Lower leg skin (tissue), 4 donors: Measurements from ENCODE around the gene SLIT3. TPM values are rescaled to one million over a fixed set of nuclear protein-coding genes. Genes with fewer than 3 reads are reported as not detected.

Source experiments
- DNase-seq, 2 donors: peaks; one replicate each; pipeline ENCODE4 v3.0.0-alpha.2; 2019; ENCODE audit warnings: low spot score in 2 of 2
- H3K4me3 ChIP-seq: fragments of 200-600 bp; sonication (generic); 2 replicates; pipeline ENCODE4 v1.5.1; 2017; ENCODE audit warnings: mild to moderate bottlenecking, low read depth; ENCODE audit not compliant: poor library complexity, severe bottlenecking
- CTCF ChIP-seq, 3 donors: fragments of 450-650 bp; IDR thresholded peaks; one replicate each; pipeline ENCODE4 v1.5.1; 2016; ENCODE audit warnings: antibody characterized with exemption in 3 of 3, mild to moderate bottlenecking in 3 of 3, moderate library complexity in 2 of 3
- POLR2A ChIP-seq, 2 donors: fragments of 450-650 bp; IDR thresholded peaks; one replicate each; pipeline ENCODE4 v1.6.1; 2016 to 2017; ENCODE audit warnings: antibody characterized with exemption in 2 of 2, mild to moderate bottlenecking in 1 of 2, moderate library complexity in 1 of 2
- WGBS, 2 donors: methylation state at CpG; one replicate each; pipeline ENCODE4 v1.1.5; 2018; 5-methylcytosine and 5-hydroxymethylcytosine counted together
- intact Hi-C: fragments of 100-400 bp; cut with DNase I; formaldehyde crosslinking; loops from one replicate; pipeline ENCODE4 v1.15.0; 2023; ENCODE audit warnings: low total_unique reads
- total RNA-seq, 4 donors: library from RNA; depleted of rRNA; stranded (reverse); fragments of >200 nt; gene quantifications; one replicate each; pipeline ENCODE4 v1.1.0, GENCODE V29; 2016

The SLIT3 gene
- total RNA-seq, 4 donors from 2014 or later = 12.4 to 66.0 (median 22.8) TPM

- no peak overlapping the region for H3K4me3 ChIP-seq
- 51 to 71% methylated on average over 11 of the region's 11 CpGs for WGBS, 2 donors
- TF ChIP-seq CTCF (IDR thresholded peaks at IDR 0.05) (no peak), POLR2A (IDR thresholded peaks at IDR 0.05) (no peak)
- no peak for DNase-seq
- intact Hi-C loops = no loop called here
Observed at GRCh38 chr5:168881427-168882149, 419.4 kb downstream of the SLIT3 start.

- 39 to 57% methylated on average over 8 of the region's 8 CpGs for WGBS, 2 donors
- no peak for DNase-seq
Observed at GRCh38 chr5:168879929-168880328, 421.0 kb downstream of the SLIT3 start.

GRCh38 chr5:168879331-168879730 lies 421.6 kb downstream of the SLIT3 start:
- H3K4me3 ChIP-seq = no peak overlapping the region
- WGBS, 2 donors = 84 to 89% methylated on average over 2 of the region's 2 CpGs
- DNase-seq = no peak
- TF ChIP-seq POLR2A (IDR thresholded peaks at IDR 0.05) = no peak
- intact Hi-C loops = no loop called here

More at GRCh38 chr5:168879929-168880328, 421.0 kb downstream of the SLIT3 start:
- TF ChIP-seq POLR2A (IDR thresholded peaks at IDR 0.05) = no peak
- TF ChIP-seq CTCF (IDR thresholded peaks at IDR 0.05) = no peak
- H3K4me3 ChIP-seq = no peak overlapping the region
- intact Hi-C loops = no loop called here

- 75 to 79% methylated on average over 10 of the region's 10 CpGs for WGBS, 2 donors
- DNase-seq = no peak
- no peak overlapping the region for H3K4me3 ChIP-seq
- intact Hi-C loops = no loop called here
- TF ChIP-seq POLR2A (IDR thresholded peaks at IDR 0.05) = no peak
- TF ChIP-seq CTCF (IDR thresholded peaks at IDR 0.05) = no peak
Observed at GRCh38 chr5:168878135-168878745, 422.7 kb downstream of the SLIT3 start.

- WGBS, 2 donors = 37 to 47% methylated on average over 11 of the region's 11 CpGs
- DNase-seq = no peak
- TF ChIP-seq POLR2A (IDR thresholded peaks at IDR 0.05) (no peak), CTCF (IDR thresholded peaks at IDR 0.05) (no peak)
- intact Hi-C loops = no loop called here
- no peak overlapping the region for H3K4me3 ChIP-seq
Observed at GRCh38 chr5:168877132-168877892, 423.6 kb downstream of the SLIT3 start.

- no peak for TF ChIP-seq CTCF (IDR thresholded peaks at IDR 0.05)
- no peak for TF ChIP-seq POLR2A (IDR thresholded peaks at IDR 0.05)
- WGBS, 2 donors = 93 to 99% methylated on average over 3 of the region's 3 CpGs
- no peak for DNase-seq
Observed at GRCh38 chr5:168876419-168876818, 424.5 kb downstream of the SLIT3 start.

More at GRCh38 chr5:168876419-168876818, 424.5 kb downstream of the SLIT3 start:
- H3K4me3 ChIP-seq = no peak overlapping the region
- intact Hi-C loops = no loop called here
